Muscle of leg (tissue), 11 donors: Measurements from ENCODE around the gene KLHL29. TPM values are rescaled to one million over a fixed set of nuclear protein-coding genes. Genes with fewer than 3 reads are reported as not detected.
A peak's percentile ranks its signal among the peaks of the same experiment; 100 is the strongest.
"Not testable (repeated sequence)": the region's sequence is repeated elsewhere in the genome, so short reads cannot be mapped to it uniquely, and the experiment has no call there.

Experiments
- DNase-seq: peaks from one replicate; pipeline ENCODE4 v3.0.0; 2013
- H3K27ac ChIP-seq: one replicate; pipeline ENCODE4 v1.5.1; 2013; ENCODE audit warnings: mild to moderate bottlenecking, low read length, control low read depth
- H3K27me3 ChIP-seq: one replicate; pipeline ENCODE4 v1.6.1; 2013; ENCODE audit warnings: low read length; ENCODE audit not compliant: control insufficient read depth, insufficient read depth
- H3K36me3 ChIP-seq: one replicate; pipeline ENCODE4 v1.6.1; 2013; ENCODE audit warnings: low read length; ENCODE audit not compliant: control insufficient read depth, insufficient read depth
- H3K4me1 ChIP-seq: one replicate; pipeline ENCODE4 v1.6.1; 2013; ENCODE audit warnings: low read length; ENCODE audit not compliant: control insufficient read depth, insufficient read depth
- H3K4me3 ChIP-seq: one replicate; pipeline ENCODE4 v1.5.1; 2013; ENCODE audit warnings: low read length, control low read depth
- H3K9me3 ChIP-seq: replicated peaks from 2 replicates; pipeline ENCODE4 v1.6.1; 2013; ENCODE audit warnings: low read depth, low read length; ENCODE audit not compliant: control insufficient read depth
- WGBS: methylation state at CpG from one replicate; pipeline ENCODE4 v1.1.5; 2013; ENCODE audit warnings: missing lambda C conversion rate; ENCODE audit not compliant: insufficient coverage; 5-methylcytosine and 5-hydroxymethylcytosine counted together
- polyA plus RNA-seq, 8 donors: library from polyadenylated mRNA; unstranded; fragments of 120-200 nt; gene quantifications; one replicate each; pipeline versions ENCODE4 v1.2.1 to v1.2.3, GENCODE V29; 2013; ENCODE audit warnings: inconsistent platforms in 1 of 8, low replicate concordance in 1 of 8; ENCODE audit not compliant: insufficient read length in 8 of 8, insufficient read depth in 1 of 8
- total RNA-seq: library from RNA; stranded (reverse); fragments of 120-200 nt; gene quantifications from one replicate; pipeline ENCODE4 v1.2.4, GENCODE V29; 2013

KLHL29 gene
- total and polyA plus RNA-seq, 9 donors, result 4.7 to 9.7 (median 7.3) TPM

DNA sequence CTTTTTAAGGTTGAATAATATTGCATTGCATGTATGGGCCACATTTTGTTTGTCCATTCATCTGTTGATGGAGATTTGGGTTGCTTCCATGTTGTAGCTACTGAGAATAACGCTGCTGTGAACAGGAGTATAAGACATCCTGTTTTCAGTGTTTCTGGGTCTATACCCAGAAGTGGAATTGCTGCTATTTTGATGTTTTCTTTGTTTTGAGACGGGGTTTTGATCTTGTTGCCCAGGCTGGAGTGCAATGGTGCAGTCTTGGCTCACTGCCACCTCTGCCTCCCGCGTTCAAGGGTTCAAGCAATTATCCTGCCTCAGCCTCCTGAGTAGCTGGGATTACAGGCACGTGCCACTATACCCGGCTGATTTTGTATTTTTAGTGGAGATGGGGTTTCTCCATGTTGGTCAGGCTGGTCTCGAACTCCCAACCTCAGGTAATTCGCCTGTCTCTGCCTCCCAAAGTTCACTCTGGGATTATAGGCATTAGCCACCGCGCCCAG, 6.3 kb downstream of the KLHL29 start:
- not testable (repeated sequence) for H3K9me3 ChIP-seq, H3K36me3 ChIP-seq, DNase-seq, H3K4me3 ChIP-seq, H3K4me1 ChIP-seq, H3K27ac ChIP-seq
- WGBS, result 80% methylated on average over 3 of the region's 10 CpGs
- H3K27me3 ChIP-seq, result peaks cover 32% of the 10 kb centered on the region

DNA sequence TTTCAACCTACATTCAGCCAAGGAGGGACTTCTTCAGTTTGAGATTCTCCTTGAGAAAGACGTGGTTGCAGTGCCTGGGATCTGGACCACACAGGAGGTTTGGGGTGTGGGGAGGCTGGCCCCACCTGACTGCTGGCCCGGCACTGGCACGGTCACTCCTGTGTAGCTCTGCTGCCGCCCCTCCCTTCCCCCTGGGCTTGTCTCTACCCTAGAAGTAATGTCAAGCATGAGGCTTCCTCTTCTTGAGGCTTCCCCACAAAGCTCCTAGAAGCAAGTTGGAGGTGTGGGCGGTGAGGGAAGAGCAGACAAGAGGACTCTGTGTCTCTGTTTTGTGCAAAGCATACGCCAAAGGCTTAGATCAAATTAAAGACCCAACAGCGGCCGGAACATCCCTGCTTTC, 8.7 kb downstream of the KLHL29 start:
- no CpG with 5 or more reads among the region's 8 CpGs for WGBS
- Histone ChIP-seq H3K4me1 (no peaks in the 10 kb centered on the region), H3K36me3 (no peaks in the 10 kb centered on the region), H3K27ac (no peak overlapping the region), H3K9me3 (no peaks in the 10 kb centered on the region), H3K27me3 (peaks cover 19% of the 10 kb centered on the region), H3K4me3 (no peak overlapping the region)
- no peak for DNase-seq

DNA sequence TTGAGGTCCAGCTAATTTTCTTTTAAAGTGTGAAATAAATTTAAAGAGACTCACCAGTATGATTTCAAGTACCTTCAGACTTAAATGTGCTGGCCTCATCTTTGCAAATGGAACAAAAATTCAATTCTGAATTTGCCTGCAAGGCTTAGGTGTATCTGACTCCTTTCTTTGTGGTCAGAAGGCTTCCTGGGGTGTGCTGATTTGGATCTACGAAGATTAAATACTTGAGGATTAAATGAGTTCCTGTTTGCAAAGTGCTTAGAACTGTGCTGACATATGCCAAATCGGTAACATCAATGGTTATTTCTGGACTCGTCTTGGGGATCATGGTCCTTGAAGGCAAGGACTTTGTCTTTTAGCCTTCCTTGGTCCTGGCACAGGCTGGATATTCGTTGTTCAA, 9.7 kb downstream of the KLHL29 start:
- Histone ChIP-seq H3K36me3 (no peaks in the 10 kb centered on the region), H3K27me3 (peaks cover 19% of the 10 kb centered on the region), H3K4me3 (no peak overlapping the region), H3K4me1 (no peaks in the 10 kb centered on the region), H3K9me3 (no peaks in the 10 kb centered on the region), H3K27ac (no peak overlapping the region)
- DNase-seq, result no peak
- 72% methylated on average over 4 of the region's 4 CpGs for WGBS

DNA sequence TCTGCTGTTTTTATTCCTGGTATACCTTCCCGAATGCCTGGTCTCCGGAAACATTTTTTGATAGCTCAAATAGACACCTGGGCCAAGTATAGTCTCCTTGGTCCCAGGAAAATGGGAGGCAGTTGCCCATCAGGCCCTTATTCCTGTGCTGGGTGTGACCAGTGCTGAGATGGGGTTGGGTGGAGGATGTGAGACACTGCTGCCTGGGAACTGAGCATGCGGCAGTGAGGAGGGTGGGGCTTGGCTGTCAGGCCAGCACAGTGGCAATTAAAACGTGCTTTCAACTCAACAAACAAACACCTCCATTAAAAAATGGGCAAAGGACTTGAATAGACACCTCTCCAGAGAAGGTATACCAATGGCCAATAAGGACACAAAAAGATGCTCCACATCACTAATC, 12.5 kb downstream of the KLHL29 start:
- peaks cover 14% of the 10 kb centered on the region for H3K27me3 ChIP-seq
- no peaks in the 10 kb centered on the region for H3K4me1 ChIP-seq
- WGBS, result 83% methylated on average over 3 of the region's 4 CpGs
- no peak overlapping the region for H3K27ac ChIP-seq
- H3K9me3 ChIP-seq, result no peaks in the 10 kb centered on the region
- no peak overlapping the region for H3K4me3 ChIP-seq
- DNase-seq, result no peak
- no peaks in the 10 kb centered on the region for H3K36me3 ChIP-seq

DNA sequence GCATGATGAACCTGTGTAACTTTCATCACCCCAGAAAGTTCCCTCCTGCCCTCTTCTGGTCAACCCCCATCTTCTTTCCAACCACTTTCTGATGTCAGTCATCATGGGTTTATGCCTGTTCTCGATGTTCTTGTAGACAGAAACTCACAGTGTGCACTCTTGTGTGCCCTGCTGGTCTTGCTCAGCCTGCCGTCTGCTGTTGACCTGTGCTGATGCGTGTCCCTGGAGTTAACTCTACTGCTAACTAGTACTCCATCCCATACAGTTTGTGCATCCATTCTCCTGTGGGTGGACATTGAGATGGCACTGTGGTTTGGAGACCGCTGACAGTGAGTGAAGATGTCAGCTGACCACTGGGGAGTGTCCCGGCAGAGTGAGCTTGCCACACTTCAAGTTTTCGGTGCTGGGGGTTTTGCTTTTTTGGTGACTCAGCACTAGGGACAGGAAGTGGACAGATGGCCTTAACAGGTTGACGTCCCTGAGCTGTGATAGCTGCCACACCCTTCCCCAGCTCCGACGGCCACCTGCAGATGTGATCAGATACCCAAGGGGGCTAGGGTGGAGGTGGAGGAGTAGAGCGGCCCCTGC, 14.8 kb downstream of the KLHL29 start:
- peaks cover 6% of the 10 kb centered on the region for H3K27me3 ChIP-seq

DNA sequence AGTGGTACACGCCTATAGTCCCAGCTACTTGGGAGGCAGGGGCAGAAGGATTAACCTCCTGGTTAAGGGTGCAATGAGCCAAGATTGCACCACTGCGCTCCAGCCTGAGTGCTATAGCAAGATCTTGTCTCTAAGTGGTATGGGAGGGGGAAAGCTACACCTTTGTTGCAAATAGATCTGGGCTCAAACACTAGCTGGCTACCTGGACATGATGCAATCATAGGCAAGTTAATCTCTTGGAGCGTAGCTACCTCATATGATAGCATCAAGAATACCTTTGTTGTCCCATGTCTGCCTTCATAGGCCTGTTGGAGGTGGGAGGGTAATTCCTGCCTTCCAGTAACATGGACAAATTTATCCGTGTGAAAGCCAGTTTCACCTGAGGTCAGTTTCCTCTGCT, 15.7 kb downstream of the KLHL29 start:
- Histone ChIP-seq H3K27me3 (peaks cover 6% of the 10 kb centered on the region), H3K9me3 (no peaks in the 10 kb centered on the region), H3K36me3 (no peaks in the 10 kb centered on the region), H3K4me1 (peaks cover 2% of the 10 kb centered on the region), H3K27ac (no peak overlapping the region), H3K4me3 (no peak overlapping the region)
- no peak for DNase-seq
- 100% methylated on average over 3 of the region's 4 CpGs for WGBS

More for the DNA sequence above, 14.8 kb downstream of the KLHL29 start:
- WGBS, result 82% methylated on average over 8 of the region's 10 CpGs
- no peaks in the 10 kb centered on the region for H3K36me3 ChIP-seq
- DNase-seq, result no peak
- H3K27ac ChIP-seq, result no peak overlapping the region
- H3K4me1 ChIP-seq, result peaks cover 2% of the 10 kb centered on the region
- H3K4me3 ChIP-seq, result no peak overlapping the region
- no peaks in the 10 kb centered on the region for H3K9me3 ChIP-seq

DNA sequence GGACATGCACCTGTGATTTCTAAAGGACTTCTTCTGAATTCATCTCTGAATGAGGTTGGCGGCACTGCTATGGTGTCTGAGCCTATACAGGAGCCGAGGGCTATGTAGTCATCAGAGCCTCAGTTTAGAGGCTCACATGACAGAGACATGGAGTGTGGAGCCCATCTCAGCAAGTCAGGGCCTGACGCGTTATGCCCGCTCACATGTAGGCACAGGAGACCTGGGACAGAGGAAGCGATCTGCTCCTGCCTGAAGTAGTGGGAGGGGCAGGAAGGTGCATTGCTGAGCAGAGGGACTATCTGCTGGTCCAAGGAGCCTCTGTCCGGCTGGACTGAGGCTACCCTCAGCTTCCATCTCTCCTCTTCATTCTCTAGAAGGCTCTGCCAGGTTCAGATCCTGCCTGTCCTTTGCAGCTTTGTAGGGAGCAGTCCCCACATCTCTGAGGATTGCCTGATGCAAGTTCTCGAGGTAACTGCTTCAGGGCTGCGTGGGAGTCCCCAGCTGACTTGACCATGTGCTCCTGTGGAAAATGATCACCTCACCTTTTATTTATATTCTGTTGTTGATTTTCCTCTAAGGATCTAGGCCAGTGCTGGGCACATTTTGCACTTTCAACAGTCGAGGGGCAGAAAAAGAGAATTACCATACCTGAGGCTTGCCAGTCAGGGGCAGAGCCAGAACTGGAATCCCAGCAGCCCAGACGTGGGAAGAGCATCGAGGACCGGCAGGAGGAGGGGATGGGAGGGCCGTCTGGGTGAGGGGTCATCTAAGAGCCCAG, 16.6 kb downstream of the KLHL29 start:
- Histone ChIP-seq H3K27me3 (peaks cover 6% of the 10 kb centered on the region), H3K27ac (no peak overlapping the region), H3K9me3 (no peaks in the 10 kb centered on the region), H3K4me3 (no peak overlapping the region), H3K4me1 (peaks cover 2% of the 10 kb centered on the region), H3K36me3 (no peaks in the 10 kb centered on the region)
- WGBS, result 72% methylated on average over 10 of the region's 14 CpGs
- DNase-seq, result no peak

DNA sequence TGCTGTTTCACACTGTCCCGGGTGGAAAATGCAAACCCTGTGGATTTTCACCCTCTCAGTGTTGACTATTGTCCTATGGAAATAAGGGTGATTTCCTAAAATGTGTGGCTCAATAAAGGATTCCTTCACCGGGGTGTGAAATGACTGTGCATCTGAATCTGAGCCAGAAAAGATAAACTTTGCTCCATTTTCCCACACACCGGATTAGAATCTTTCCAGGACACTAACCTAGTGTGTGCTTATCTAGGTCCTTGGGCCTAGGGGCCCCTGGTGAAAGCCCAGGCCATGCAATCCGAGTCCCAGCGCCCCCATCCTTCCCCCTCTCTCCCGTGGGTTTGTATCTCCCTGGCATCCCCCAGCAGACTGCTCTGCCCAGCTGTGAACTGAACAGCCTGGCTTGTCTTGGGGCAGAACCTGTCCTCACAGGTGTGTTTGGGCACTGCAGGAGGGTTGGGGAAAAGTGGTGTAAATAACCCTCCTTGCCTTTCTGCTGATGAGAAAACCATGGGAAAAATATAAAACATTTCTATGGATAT, 17.3 kb downstream of the KLHL29 start:
- 71% methylated on average over 3 of the region's 6 CpGs for WGBS
- no peak overlapping the region for H3K4me3 ChIP-seq
- no peaks in the 10 kb centered on the region for H3K36me3 ChIP-seq
- no peaks in the 10 kb centered on the region for H3K9me3 ChIP-seq
- DNase-seq, result no peak
- H3K4me1 ChIP-seq, result peaks cover 2% of the 10 kb centered on the region
- no peak overlapping the region for H3K27ac ChIP-seq
- H3K27me3 ChIP-seq, result peaks cover 6% of the 10 kb centered on the region

DNA sequence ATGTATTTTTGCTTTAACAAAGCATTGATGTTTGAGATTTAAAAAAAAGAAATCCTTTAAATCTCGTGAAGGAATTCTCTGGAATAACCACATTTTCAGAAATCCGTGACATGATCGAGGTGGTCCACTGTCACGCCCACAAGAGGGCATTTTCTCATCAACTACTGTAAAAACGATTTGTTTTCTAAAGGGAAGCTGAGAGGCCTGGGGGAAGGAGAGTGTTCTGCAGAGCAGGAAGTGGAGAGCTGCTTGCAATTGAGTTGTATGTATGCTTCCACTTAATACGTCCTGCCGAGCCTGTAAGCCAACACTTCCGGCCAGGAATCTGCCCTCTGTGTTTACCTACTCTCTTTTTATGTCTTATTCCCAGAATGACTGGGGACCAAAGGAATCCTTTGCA, 19.4 kb downstream of the KLHL29 start:
- Histone ChIP-seq H3K9me3 (no peaks in the 10 kb centered on the region), H3K4me1 (peaks cover 2% of the 10 kb centered on the region), H3K36me3 (no peaks in the 10 kb centered on the region), H3K4me3 (no peak overlapping the region), H3K27me3 (peaks cover 3% of the 10 kb centered on the region), H3K27ac (peak overlapping the region; percentile 17)
- peak; percentile 87 for DNase-seq
- WGBS, result 7% methylated on average over 3 of the region's 8 CpGs

DNA sequence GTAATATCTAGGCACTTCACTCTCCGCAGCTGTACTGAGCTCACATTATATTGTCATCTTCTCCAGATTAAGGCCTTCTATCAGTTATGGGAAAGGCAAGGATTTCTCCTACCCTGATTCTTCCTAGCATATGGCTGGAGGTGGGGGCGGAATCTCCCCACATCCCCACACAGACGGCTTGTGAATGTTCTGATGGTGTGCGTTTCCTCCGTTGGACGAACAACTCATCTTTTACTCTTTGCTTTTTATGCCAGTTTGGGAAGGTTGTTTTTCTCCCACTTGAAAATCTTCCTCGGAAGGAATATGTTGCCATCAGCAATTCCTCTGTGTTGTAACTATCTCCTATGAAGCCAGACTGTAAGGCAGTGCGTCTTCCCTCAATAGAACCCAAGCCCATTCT, 24.3 kb downstream of the KLHL29 start:
- H3K4me3 ChIP-seq, result no peak overlapping the region
- no peaks in the 10 kb centered on the region for H3K36me3 ChIP-seq
- peaks cover 2% of the 10 kb centered on the region for H3K4me1 ChIP-seq
- no peaks in the 10 kb centered on the region for H3K27me3 ChIP-seq
- DNase-seq, result no peak
- no peaks in the 10 kb centered on the region for H3K9me3 ChIP-seq
- 80% methylated on average over 2 of the region's 8 CpGs for WGBS
- no peak overlapping the region for H3K27ac ChIP-seq
